Measurements from ENCODE around the gene CD209. TPM values are rescaled to one million over a fixed set of nuclear protein-coding genes. Genes with fewer than 3 reads are reported as not detected.

The CD209 gene
- total and polyA plus RNA-seq, 2 of the 8 experiments (the other 6 are each of a cell fraction or from before 2014, with no cell fraction given), result 0.05 to 0.22 TPM

DNA sequence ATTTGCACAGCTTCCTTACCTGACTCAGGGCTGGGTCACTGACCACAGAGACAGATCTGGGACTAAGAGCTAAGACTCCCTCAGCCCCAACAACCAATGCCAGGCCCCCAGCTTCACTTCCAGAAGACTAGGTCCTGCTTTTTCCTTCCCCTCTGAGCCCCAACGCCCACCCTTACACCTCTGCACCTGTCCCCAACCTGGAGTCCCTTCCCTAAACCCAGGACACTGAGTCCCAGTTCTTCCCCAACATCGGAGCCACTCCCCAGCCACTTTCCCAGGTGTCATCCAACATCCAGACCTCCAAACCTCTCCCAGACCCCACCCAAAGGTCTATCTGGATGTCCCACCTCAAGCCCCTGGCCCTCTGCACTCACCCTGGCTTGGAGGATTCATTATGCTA is 48.3 kb downstream of the CD209 start:
- Histone ChIP-seq H2BK120ac (replicated peaks; ENCODE audit: low read depth, low read length) (no peak overlapping the region), H3K23ac (ENCODE audit: insufficient read length) (no peak overlapping the region), H4K8ac (ENCODE audit: extremely low read depth, insufficient read depth, low read length) (no peak overlapping the region), H2BK12ac (ENCODE audit: low read depth, low read length) (no peak overlapping the region), H2BK15ac (ENCODE audit: low read length) (0 out of 2 replicates have a peak overlapping the region, but pooled peaks have one; percentile 72), H3K23me2 (ENCODE audit: low read depth, low read length) (no peaks in the 10 kb centered on the region), H2AFZ (ENCODE audit: low read length) (peak overlapping the region; percentile 58; the same call in 1 of the 2 replicates), H3K4ac (replicated peaks; ENCODE audit: insufficient read length, low read depth, low read length) (no peak overlapping the region), H3K79me1 (ENCODE audit: low read depth, low read length) (no peaks in the 10 kb centered on the region), H4K91ac (replicated peaks; ENCODE audit: insufficient read length, low read length) (no peak overlapping the region), H2BK20ac (ENCODE audit: low read length) (no peak overlapping the region), H3K4me3 (ENCODE audit: extremely low read depth in 1 of 4, insufficient read depth in 2 of 4, low read depth in 3 of 4, low read length in 4 of 4) (no peak overlapping the region), H2BK5ac (ENCODE audit: low read depth, low read length) (no peak overlapping the region), H3K4me2 (ENCODE audit: insufficient read depth in 1 of 2, low read depth in 2 of 2, low read length in 2 of 2) (no peak overlapping the region), H4K5ac (ENCODE audit: insufficient read length, low read depth, low read length) (no peak overlapping the region), H3K9ac (replicated peaks in 1 of 4; ENCODE audit: extremely low read depth in 1 of 4, low read depth in 3 of 4, low read length in 3 of 4) (no peak overlapping the region), H3K9me3 (ENCODE audit: insufficient read depth in 2 of 2, low read depth in 1 of 2, low read length in 1 of 2) (no peaks in the 10 kb centered on the region; a peak in 1 of 4 replicates), H3K18ac (ENCODE audit: extremely low read depth, low read length) (no peak overlapping the region; the same call in 1 of the 2 replicates), H3K56ac (replicated peaks; ENCODE audit: insufficient read length, low read depth, low read length) (no peak overlapping the region), H3K79me2 (ENCODE audit: control insufficient read depth in 1 of 2, insufficient read depth in 2 of 2, low read length in 2 of 2) (no peaks in the 10 kb centered on the region), H3K27ac (ENCODE audit: low read depth, low read length) (no peak overlapping the region), H2AK5ac (ENCODE audit: low read depth, low read length) (no peak overlapping the region), H3K27me3 (replicated peaks in 1 of 4; ENCODE audit: control insufficient read depth in 3 of 4, extremely low read depth in 1 of 4, insufficient read depth in 3 of 4, low read length in 3 of 4) (no peaks in the 10 kb centered on the region; a peak in 1 of 7 replicates), H3K14ac (ENCODE audit: insufficient read length) (no peak overlapping the region), H3K4me1 (replicated peaks in 1 of 4; ENCODE audit: control insufficient read depth in 3 of 4, insufficient read depth in 4 of 4, low read length in 3 of 4) (peaks cover 0 to 16% (median 8%) of the 10 kb centered on the region in 4 experiments; a peak in 5 of 7 replicates), H4K20me1 (replicated peaks in 1 of 2; ENCODE audit: control insufficient read depth in 1 of 2, insufficient read depth in 2 of 2, low read length in 2 of 2) (peaks cover 0 to 2% of the 10 kb centered on the region in 2 experiments), H3K36me3 (ENCODE audit: control insufficient read depth in 2 of 4, insufficient read depth in 4 of 4, low read length in 3 of 4) (no peaks in the 10 kb centered on the region)
- POLR2A ChIA-PET (ENCODE audit: partially characterized antibody), result interaction anchor here (0.7 to 1.1 kb wide), 3 partner anchors 9 to 11 kb away, joined by 3 to 4 read pairs (median 4); no protein-coding TSS in a partner anchor
- DNase-seq (ENCODE audit: low read depth in 1 of 2, low spot score in 2 of 2), result no peak
- TF ChIP-seq RFX5 (IDR thresholded peaks at IDR 0.05; ENCODE audit: borderline replicate concordance, low read depth, low read length), result no peak
- no peak for TF ChIP-seq SIN3A (conservative IDR thresholded peaks at IDR 0.05 in 1 of 2, IDR thresholded peaks at IDR 0.05 in 1 of 2; ENCODE audit: low read depth in 1 of 2, low read length in 2 of 2)
- no peak for TF ChIP-seq KDM4A (IDR thresholded peaks at IDR 0.05; ENCODE audit: low read depth, low read length, severe bottlenecking)
- TF ChIP-seq, protein P1, sequence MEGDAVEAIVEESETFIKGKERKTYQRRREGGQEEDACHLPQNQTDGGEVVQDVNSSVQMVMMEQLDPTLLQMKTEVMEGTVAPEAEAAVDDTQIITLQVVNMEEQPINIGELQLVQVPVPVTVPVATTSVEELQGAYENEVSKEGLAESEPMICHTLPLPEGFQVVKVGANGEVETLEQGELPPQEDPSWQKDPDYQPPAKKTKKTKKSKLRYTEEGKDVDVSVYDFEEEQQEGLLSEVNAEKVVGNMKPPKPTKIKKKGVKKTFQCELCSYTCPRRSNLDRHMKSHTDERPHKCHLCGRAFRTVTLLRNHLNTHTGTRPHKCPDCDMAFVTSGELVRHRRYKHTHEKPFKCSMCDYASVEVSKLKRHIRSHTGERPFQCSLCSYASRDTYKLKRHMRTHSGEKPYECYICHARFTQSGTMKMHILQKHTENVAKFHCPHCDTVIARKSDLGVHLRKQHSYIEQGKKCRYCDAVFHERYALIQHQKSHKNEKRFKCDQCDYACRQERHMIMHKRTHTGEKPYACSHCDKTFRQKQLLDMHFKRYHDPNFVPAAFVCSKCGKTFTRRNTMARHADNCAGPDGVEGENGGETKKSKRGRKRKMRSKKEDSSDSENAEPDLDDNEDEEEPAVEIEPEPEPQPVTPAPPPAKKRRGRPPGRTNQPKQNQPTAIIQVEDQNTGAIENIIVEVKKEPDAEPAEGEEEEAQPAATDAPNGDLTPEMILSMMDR (IDR thresholded peaks at IDR 0.05; ENCODE audit: control extremely low read depth in 1 of 3, insufficient read depth in 1 of 3, low read depth in 1 of 3, low read length in 3 of 3), result no peak
- TF ChIP-seq SP4 (IDR thresholded peaks at IDR 0.05; ENCODE audit: low read length), result no peak
- no peak for TF ChIP-seq SIX5 (IDR thresholded peaks at IDR 0.05; ENCODE audit: low read depth, low read length)
- no peak for TF ChIP-seq EZH2 (IDR thresholded peaks at IDR 0.05; ENCODE audit: low read depth, low read length, severe bottlenecking)
- no peak for TF ChIP-seq CHD2 (IDR thresholded peaks at IDR 0.05; ENCODE audit: low read length)
- CTCF ChIA-PET (ENCODE audit: partially characterized antibody), result interaction anchor here (0.8 to 2.9 kb wide), 7 partner anchors 14 to 130 kb away, joined by 3 to 21 read pairs (median 4); partner anchors contain the start of gene TRAPPC5
- WGBS, 2 experiments (ENCODE audit: extremely low coverage in 1 of 2, insufficient coverage in 1 of 2, insufficient read length in 1 of 2, insufficient replicate concordance in 2 of 2, low coverage in 1 of 2, low lambda C conversion rate in 2 of 2, missing lambda C conversion rate in 1 of 2), result 71% methylated on average over 2 of the region's 2 CpGs; no CpG with 5 or more reads in 1 of the 2 experiments
- FAIRE-seq, result no peak

All from H1 (cell line).